NCI-H510A treated with DMSO at 0.1 percent for 48 hours (cell line): ENCODE data around the gene LPCAT1.
"Not testable (repeated sequence)": the region's sequence is repeated elsewhere in the genome, so short reads cannot be mapped to it uniquely, and the experiment has no call there.

Experiments
- DNase-seq: peaks from one replicate; lab custom pipeline; 2025; lab: John Stamatoyannopoulos, UW

The LPCAT1 gene

DNA sequence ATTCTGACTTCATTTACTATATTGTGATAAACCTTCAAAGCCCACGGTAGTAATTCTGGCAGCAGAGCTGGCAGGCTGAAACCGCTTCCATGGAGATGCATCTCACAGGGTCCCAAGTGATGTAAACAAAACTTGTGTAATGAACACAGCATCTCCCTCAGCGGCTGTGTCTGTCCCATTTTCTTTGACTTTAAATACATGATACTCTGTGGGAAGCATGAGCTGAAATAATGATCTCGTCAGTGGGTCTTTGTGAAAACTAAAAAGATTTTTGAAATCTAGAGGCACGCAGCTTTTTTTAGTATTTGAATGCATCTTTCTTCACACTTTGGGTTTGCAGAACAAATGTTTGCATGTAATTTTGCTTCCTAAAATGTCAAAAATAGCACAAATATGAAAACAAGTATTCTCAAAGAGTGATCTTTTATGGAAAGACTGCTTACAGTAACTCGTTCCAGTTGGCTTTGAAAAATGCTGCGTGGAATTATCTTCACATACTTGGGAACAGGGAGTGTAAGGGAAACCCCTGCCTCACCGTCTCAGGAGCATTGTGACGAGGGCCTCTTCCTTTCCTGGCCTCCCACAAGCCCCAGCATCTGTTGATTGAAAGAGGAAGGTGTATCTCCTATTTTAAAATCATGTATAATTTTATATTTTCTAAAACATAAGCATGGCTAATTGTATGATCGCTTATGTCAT lies 18.1 kb upstream of the LPCAT1 start:
- DNase-seq, result no peak

DNA sequence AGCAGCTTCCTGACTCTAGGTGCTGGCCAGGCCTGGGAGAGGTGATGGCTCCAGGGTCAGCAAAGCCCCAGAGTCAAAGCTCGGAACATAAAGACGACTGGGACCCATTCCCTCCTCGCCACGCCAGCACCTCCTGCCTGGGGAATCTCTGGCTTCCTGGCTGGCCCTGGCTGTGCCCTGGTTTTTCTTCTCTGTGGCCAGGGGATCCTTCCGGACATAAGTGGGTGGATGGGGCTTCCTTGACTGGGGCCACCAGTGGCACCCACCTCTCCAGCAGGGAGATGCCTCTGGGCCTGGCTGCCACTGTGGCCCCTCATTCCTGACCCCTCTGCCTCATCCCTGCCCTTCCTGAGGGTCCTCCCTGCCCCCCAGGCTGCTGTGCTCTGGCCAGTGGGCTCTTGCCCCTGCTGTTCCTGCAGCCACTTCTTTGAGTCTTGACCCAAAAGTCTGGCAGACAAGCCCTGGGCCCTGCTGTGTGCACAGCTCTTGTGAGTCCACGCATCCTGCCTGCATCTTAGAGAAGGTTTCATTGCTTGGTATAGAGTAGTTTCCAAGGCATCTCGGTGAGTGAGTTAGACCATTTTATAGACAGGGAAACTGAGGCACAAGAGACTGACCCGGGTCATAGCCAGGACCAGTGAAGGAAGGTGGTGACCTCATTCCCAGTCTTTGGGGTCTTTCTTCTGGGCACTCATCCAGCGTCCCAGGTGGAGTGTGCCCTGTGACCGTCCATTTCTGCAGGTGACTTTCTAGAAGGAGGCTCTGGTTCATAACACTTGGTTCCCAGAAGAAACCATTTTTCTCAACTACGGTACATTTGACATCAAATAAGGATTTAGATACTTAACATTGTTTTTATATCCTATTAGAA lies 17.3 kb upstream of the LPCAT1 start:
- no peak for DNase-seq

DNA sequence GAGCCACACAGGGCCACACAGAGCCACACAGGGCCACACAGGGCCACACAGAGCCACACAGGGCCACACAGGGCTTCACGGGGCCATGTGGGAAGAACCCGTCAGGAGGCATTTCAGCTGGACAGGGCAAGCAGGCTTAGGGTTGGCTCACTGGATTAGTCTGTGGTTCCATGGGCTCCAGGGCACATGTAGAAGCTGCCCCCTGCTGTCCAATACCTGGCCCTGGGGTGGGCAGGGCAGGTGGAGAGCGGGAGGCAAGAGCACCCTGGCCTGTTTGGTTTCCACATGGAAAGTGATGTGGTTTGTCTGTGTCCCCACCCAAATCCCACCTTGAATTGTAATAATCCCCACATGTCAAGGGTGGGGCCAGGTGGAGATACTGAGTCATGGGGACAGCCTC lies 16.4 kb upstream of the LPCAT1 start:
- DNase-seq, result no peak

DNA sequence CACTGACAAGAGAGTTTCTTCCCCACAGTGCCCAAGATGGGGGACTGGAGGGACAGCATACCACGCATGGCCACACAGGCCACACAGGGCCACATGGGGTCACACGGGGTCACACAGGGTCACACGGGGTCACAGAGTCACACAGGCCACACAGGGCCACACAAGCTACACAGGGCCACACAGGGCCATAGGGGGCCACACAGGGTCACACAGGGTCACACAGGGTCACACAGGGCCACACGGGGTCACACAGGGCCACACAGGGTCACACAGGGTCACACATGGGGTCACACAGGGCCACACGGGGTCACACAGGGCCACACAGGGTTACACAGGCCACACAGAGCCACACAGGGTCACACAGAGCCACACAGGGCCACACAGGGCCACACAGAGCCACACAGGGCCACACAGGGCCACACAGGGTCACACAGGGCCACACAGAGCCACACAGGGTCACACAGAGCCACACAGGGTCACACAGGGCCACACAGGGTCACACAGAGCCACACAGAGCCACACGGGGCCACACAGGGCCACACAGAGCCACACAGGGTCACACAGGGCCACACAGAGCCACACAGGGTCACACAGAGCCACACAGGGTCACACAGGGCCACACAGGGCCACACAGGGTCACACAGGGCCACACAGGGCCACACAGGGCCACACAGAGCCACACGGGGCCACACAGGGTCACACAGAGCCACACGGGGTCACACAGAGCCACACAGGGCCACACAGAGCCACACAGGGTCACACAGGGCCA lies 15.8 kb upstream of the LPCAT1 start:
- DNase-seq, result not testable (repeated sequence)

DNA sequence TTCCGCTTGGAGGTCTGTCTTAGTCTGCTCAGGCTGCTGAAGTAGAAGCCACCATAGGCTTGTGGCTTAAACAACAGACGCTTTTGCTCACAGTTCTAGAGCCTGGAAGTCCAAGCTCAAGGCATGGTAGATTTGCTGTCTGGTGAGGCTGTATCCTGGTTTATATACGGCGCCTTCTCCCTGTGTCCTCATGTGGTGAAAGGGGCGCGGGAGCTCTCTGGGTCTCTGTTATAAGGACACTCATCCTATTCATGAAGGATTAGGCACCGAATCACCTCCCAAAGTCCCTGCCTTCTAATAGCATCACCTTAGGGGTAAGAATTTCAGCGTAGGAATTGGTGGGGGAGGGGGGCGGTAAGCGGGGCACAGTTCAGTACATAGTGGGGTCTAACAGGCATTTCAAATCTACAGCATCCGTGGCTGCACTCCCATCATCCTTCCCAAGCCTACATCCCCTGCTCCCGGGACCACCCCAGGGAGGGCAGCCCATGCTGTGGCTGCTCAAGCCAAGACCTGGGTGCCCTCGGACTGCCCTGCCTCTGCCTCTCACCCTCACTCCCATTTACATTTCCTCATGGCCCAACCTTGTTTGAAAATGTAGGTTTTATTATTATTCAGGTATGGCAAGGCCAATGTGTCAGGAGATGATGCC lies 15.1 kb upstream of the LPCAT1 start:
- DNase-seq, result no peak

DNA sequence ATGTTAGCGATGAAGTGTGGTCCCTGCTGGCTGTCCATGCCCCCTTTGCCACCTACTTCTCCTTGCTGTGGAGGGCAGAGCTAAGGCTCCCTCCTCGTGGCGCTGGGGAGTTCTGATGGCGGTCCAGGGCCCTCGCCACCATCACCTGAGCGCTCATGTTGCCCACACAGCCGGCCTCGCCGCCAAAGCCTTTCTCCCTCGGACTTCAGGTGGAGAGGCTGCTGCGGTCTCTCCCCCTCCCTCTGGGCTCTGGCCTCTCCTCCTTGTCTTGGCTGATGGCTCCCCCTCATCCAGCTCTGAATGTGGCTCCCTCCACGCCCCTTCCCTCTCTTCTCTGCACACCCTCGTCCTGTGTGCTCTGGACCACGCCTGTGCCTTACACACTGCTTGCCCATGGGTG lies 14.5 kb upstream of the LPCAT1 start:
- DNase-seq, result no peak

DNA sequence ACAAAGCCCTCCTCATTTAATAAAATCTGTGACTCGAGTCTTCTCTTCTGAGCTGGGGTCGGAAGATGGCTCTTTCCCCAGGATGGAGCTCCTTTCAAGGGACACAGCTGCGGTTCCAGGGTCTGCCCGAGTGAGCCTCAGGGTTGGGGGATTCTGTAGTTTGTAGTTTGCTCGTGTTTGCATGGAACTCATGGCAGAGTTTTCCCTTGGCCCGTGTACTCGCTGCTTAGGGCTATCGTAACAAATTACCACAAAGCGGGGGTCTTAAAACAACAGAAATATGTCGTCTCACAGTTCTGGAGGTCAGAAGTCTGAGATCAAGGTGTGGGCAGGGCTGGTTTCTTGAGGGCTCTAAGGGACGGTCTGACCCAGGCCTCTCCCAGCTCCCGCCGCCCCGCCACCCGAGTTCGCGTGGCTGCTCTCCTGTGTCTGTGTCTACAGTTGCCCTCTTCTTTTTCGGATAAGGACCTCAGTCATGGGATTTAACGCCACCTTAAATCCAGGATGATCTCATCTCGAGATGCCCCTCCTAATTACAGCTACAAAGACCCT lies 13.9 kb upstream of the LPCAT1 start:
- no peak for DNase-seq

- no peak for DNase-seq
Observed at GRCh38 chr5:1536871-1537602, 13.3 kb upstream of the LPCAT1 start.

DNA sequence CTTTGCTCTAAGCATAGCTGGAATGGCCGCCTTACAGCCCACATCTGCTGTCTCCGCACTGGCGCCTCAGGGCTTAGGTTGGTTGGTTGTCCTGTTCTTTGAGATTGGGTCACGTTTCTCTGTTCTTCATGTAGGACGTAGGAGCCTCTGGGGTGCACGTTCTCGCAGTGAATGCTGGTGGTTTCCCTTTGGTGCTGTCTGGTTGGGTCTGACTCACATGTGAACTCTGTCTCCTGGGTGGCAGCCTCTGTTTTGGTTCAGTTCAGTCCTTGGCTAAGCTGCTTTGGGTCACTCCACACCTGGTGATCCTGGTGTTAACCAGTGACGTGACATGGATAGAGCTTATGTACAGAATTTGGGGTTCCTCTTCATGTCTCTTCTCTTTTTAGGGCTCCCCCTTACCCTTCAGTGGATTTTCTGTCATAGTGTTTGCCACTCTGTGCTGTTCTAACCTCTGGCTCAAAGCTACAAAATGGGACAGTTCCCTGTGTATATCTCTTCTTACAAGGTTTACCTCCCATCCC lies 12.6 kb upstream of the LPCAT1 start:
- no peak for DNase-seq

- DNase-seq, result no peak
Observed at GRCh38 chr5:1535646-1536045, 11.9 kb upstream of the LPCAT1 start.

DNA sequence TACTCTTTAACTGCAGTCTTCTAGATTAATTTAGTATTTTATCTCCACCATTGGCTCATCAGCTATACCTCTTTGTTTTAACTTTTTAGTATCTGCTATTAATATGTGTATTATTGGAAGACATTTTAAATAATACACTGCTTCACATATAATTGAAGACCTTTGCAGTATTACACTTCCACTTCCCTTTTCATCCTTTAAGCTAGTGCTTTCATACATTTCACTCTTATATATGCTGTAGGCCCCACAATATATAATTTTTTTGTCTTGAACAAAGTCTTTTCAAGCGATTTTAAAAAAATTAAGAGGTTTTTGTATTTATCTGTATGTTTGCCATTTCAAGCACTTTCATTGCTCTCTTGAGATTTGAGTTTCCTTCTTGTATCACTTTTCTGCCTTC lies 8.6 kb upstream of the LPCAT1 start:
- DNase-seq, result no peak

DNA sequence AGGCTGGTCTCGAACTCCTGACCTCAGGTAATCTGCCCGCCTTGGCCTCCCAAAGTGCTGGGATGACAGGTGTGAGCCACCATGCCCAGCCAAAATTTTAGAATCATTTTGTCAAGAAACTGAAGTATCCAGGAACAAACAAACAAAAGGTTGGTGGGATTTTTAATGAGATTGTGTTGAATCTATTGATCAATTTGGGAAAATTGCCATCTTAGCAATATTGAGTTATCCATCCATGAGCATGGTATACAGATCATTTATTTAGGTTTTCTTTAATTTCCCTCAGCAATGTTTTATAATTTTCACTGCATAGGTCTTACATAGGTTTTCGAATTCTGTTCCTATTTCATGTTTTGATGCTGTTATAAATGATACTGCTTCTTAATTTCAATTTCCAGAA lies 5.7 kb upstream of the LPCAT1 start:
- no peak for DNase-seq

GRCh38 chr5:1527533-1528205 lies 3.9 kb upstream of the LPCAT1 start:
- DNase-seq, result no peak

DNA sequence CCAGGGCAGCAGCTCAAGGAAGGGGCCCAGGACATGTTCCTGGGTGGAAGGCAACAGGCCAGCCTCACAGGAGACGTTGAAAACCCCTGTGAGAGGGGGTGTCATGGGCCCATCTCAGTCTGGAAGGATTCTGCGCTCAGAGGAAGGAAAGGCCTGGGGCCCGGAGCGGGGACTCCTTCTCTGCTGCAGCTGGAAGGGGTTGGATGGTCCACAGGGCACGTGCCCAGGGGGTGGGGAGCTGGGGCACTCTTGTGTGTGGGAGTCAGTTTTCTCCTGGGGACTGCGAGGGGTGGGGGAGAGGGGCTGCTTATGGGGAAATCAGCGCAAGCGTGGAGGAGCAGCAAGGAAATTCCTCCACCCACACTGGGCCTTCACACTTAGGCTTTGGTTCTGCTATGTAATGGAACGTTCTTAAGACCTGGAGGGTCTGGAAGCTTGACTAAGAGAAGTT lies 2.9 kb upstream of the LPCAT1 start:
- DNase-seq, result no peak

DNA sequence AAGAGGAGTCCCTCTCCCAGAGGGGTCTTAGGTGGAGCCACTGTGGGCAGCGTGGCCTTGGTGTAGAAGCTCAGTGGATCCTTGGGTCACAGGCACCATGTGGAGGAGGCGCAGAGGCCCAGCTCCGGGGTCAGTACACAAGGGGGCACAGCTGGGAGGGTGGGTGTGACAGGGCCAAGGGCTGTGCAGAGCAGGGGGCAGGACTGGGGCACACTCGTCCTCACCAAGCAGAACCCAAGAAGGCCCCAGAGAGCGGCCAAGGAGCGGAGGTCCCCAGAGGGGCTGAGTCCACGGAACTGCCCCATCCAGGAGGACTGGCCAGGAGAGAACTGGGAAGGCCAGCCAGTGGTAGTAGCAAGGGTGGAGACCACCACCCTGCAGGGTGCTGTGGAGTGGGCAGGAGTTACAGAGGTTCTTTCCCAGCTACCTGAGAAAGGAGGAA lies 2.5 kb upstream of the LPCAT1 start:
- DNase-seq, result no peak

DNA sequence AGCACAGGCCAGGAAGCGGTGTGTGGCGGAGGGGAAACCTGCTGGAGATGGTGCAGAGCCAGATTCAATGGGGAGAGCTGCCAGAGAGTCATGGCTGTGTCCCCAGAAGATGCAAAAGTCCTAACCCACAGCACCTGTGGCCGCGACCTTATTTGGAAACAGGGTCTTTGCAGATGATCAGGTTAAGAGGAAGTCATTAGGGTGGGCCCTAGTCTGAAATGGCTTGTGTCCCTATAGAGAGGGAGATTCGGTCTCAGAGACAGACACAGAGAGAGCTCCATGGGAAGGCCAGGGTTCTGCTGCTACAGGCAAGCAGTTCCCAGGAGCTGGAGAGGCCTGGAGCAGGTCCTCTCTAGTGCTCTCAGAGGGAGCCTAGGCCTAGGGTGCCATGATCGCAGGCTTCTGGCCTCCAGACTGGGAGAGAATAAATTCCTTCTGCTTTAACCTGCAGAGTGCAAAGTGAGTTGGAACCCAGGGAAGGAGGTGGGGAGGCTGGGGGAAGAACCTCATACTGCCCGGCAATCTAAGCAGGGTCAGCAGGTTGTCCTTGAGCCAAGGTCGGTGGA lies 1.9 kb upstream of the LPCAT1 start:
- no peak for DNase-seq

GRCh38 chr5:1524799-1525623 lies 1.3 kb upstream of the LPCAT1 start:
- DNase-seq, result no peak

- no peak for DNase-seq
Observed at GRCh38 chr5:1524481-1524798, 680 bp upstream of the LPCAT1 start.

DNA sequence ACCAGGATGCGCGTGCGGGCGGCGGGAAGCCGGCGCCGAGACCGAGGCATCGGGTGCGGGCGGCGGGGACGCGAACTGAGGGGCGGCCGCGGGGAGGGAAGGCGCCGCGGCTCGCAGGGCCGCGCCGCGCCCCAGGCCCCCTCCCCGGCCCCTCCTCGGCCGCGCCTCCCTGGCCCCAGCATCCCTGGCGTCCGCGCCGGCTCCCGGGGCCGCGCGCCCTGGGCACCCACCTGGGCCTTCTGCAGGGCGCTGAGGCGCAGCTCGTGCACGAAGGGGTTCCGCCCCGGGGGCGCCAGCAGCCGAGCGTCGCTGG lies 324 bp downstream of the LPCAT1 start:
- no peak for DNase-seq
